Endothelial cell of umbilical vein (primary cell): ENCODE data around the gene USP28. TPM values are rescaled to one million over a fixed set of nuclear protein-coding genes. Genes with fewer than 3 reads are reported as not detected.

ENCODE experiments used
- BruUV-seq: library from RNA; stranded (reverse); fragments of 400-500 nt; replicated peaks from 2 replicates; lab custom pipeline; 2021; lab: Mats Ljungman, UMichigan
- CTCF ChIA-PET: fragments of 300-600, 350-600 bp; sonication (Branson Sonifier 250); formaldehyde crosslinking; loops from one replicate; lab custom pipeline; 2021; ENCODE audit warnings: antibody characterized with exemption, inconsistent platforms; lab: Charles Lee
- POLR2A ChIA-PET: fragments of 300-600, 350-600 bp; sonication (Branson Sonifier 250); formaldehyde crosslinking; loops from one replicate; lab custom pipeline; 2021; ENCODE audit warnings: antibody characterized with exemption, inconsistent platforms; lab: Charles Lee
- DNase-seq: peaks from one replicate; pipeline ENCODE4 v3.0.0-alpha.2; 2011; ENCODE audit warnings: low read depth, low spot score
- FAIRE-seq: peaks from 2 replicates; lab custom pipeline; 2011; peaks lifted over from hg19 to GRCh38; lab: Jason Lieb, UNC
- H2AFZ ChIP-seq: 2 replicates; pipeline ENCODE4 v1.6.0; 2012; ENCODE audit warnings: low read depth, low read length, control low read depth, inconsistent platforms
- H3K27ac ChIP-seq: 2 replicates; pipeline ENCODE4 v1.5.1; 2011; ENCODE audit warnings: low read depth, mild to moderate bottlenecking, control low read depth, low read length, moderate library complexity; ENCODE audit not compliant: insufficient read depth
- H3K27me3 ChIP-seq, 2 experiments: 2 replicates each; pipeline versions ENCODE4 v1.6.0 to v1.6.1; 2011; ENCODE audit warnings: low read length in 2 of 2, mixed read lengths in 1 of 2; ENCODE audit not compliant: control insufficient read depth in 2 of 2, insufficient read depth in 2 of 2
- H3K36me3 ChIP-seq, 2 experiments: 2 replicates in 1 of 2; 3 replicates in 1 of 2; pipeline ENCODE4 v1.5.1; 2011; ENCODE audit warnings: low read length in 2 of 2, mild to moderate bottlenecking in 1 of 2, moderate library complexity in 1 of 2; ENCODE audit not compliant: control insufficient read depth in 2 of 2, insufficient read depth in 2 of 2; ENCODE audit errors: extremely low read depth in 1 of 2
- H3K4me1 ChIP-seq: 3 replicates; pipeline ENCODE4 v1.5.1; 2011; ENCODE audit warnings: mild to moderate bottlenecking, low read length; ENCODE audit not compliant: control insufficient read depth, insufficient read depth; ENCODE audit errors: extremely low read depth
- H3K4me2 ChIP-seq: 2 replicates; pipeline ENCODE4 v1.6.1; 2011; ENCODE audit warnings: low read length, control low read depth, mixed read lengths; ENCODE audit not compliant: insufficient read depth
- H3K4me3 ChIP-seq, 3 experiments: fragments of 200-600 bp in 1 of 3; sonication (generic), shearing (Covaris generic) in 1 of 3; replicated peaks in 1 of 3; 2 replicates each; pipeline ENCODE4 v1.5.1; 2011 to 2016; ENCODE audit warnings: control low read depth in 3 of 3, low read length in 3 of 3, mild to moderate bottlenecking in 2 of 3, inconsistent platforms in 1 of 3, low read depth in 1 of 3, moderate library complexity in 1 of 3; ENCODE audit not compliant: insufficient read depth in 1 of 3
- H3K79me2 ChIP-seq: 2 replicates; pipeline ENCODE4 v1.6.0; 2012; ENCODE audit warnings: low read length, inconsistent platforms; ENCODE audit not compliant: control insufficient read depth, insufficient read depth
- H3K9ac ChIP-seq: replicated peaks from 2 replicates; pipeline ENCODE3; 2011; ENCODE audit warnings: low read length, control low read depth; ENCODE audit not compliant: insufficient read depth; ENCODE audit errors: extremely low read depth
- H3K9me1 ChIP-seq: replicated peaks from 3 replicates; pipeline ENCODE4 v1.6.0; 2011; ENCODE audit warnings: mild to moderate bottlenecking, low read length; ENCODE audit not compliant: control insufficient read depth, insufficient read depth; ENCODE audit errors: extremely low read depth
- H3K9me3 ChIP-seq: replicated peaks from 2 replicates; pipeline ENCODE4 v1.5.1; 2012; ENCODE audit warnings: low read length, inconsistent platforms; ENCODE audit not compliant: control insufficient read depth, insufficient read depth
- H4K20me1 ChIP-seq: replicated peaks from 2 replicates; pipeline ENCODE3; 2011; ENCODE audit warnings: mild to moderate bottlenecking, low read length; ENCODE audit not compliant: control insufficient read depth, insufficient read depth; ENCODE audit errors: extremely low read depth
- EZH2 ChIP-seq: IDR thresholded peaks from 2 replicates; pipeline ENCODE4 v1.6.1; 2012; ENCODE audit warnings: borderline replicate concordance, low read depth, mild to moderate bottlenecking, moderate library complexity, low read length, inconsistent platforms; ENCODE audit not compliant: severe bottlenecking
- FOS ChIP-seq: IDR thresholded peaks from 2 replicates; pipeline ENCODE4 v1.6.1; 2011; ENCODE audit warnings: mild to moderate bottlenecking, low read length, moderate library complexity, borderline replicate concordance; ENCODE audit not compliant: insufficient read depth
- GATA2 ChIP-seq: IDR thresholded peaks from 2 replicates; pipeline ENCODE4 v1.7.0; 2011; ENCODE audit warnings: low read depth, mild to moderate bottlenecking, moderate library complexity, mixed read lengths, low read length; ENCODE audit not compliant: insufficient read length, insufficient read depth
- JUN ChIP-seq: IDR thresholded peaks from 2 replicates; pipeline ENCODE4 v1.6.1; 2011; ENCODE audit warnings: borderline replicate concordance, low read depth; ENCODE audit not compliant: insufficient read length, insufficient read depth
- MYC ChIP-seq: IDR thresholded peaks from one replicate; pipeline ENCODE4 v1.6.1; 2011; ENCODE audit warnings: mild to moderate bottlenecking, low read depth, low read length
- POLR2AphosphoS5 ChIP-seq: IDR thresholded peaks from 2 replicates; pipeline ENCODE4 v1.6.1; 2012; ENCODE audit warnings: low read depth, mild to moderate bottlenecking, control low read depth, low read length, moderate library complexity; ENCODE audit not compliant: insufficient read depth
- dilution Hi-C: fragments of 300-500 bp; cut with MboI; formaldehyde crosslinking; loops from one replicate; pipeline ENCODE4 v1.15.0; 2019; ENCODE audit warnings: low sequenced_read_pairs; ENCODE audit not compliant: extremely low pct_ligation_motif_present
- intact Hi-C: fragments of 100-400 bp; cut with micrococcal nuclease; formaldehyde crosslinking; loops from one replicate; pipeline ENCODE4 v1.10.0; 2022
- polyA plus RNA-seq, 4 experiments: library from polyadenylated mRNA; depleted of rRNA in 3 of 4; stranded (reverse) in 3 of 4; unstranded in 1 of 4; fragments of >200 nt; gene quantifications; 2 replicates each; pipeline versions ENCODE4 v1.2.1 to v1.2.3, GENCODE V29; 2011 to 2012; ENCODE audit warnings: missing spikeins in 1 of 4
- total RNA-seq: library from RNA; stranded (reverse); gene quantifications from 2 replicates; pipeline ENCODE4 v1.2.3, GENCODE V29; 2021
- TF ChIP-seq, protein P1 (sequence below), 2 donors: IDR thresholded peaks; 1 replicate in 1 of 2; 2 replicates in 1 of 2; pipeline ENCODE4 v1.5.1; 2011; ENCODE audit warnings: low read length in 2 of 2, mild to moderate bottlenecking in 2 of 2, moderate library complexity in 2 of 2, control low read depth in 1 of 2, inconsistent platforms in 1 of 2, low read depth in 1 of 2; ENCODE audit not compliant: insufficient read depth in 1 of 2; ENCODE audit errors: extremely low read depth in 1 of 2

USP28 gene
- total and polyA plus RNA-seq, 2 donors (not counting 3 experiments of a cell fraction or from before 2014, with no cell fraction given) = 19.2 to 29.6 TPM

DNA sequence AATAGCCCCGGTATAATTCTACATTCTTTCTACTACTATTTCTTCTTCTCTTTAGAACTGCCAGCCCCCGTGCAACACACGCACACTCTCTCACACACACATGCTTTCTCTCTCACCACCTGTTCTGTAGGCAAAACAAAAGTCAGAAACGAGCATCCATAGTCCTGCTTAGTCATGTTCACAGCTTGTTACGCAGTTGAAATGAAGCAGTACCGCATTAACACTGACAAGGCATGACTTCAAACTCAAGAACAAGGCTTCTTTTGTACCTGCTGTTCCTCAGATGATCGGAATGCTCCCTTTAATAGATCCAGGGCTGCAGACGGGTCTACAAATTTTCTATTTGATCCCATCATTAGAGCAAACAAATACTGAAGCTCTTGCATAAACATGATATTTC lies 42.2 kb downstream of the USP28 start:
- POLR2A ChIA-PET = no interaction called here
- no peak for FAIRE-seq

GRCh38 chr11:113831314-113831713 lies 44.1 kb downstream of the USP28 start:
- no peaks in the 10 kb centered on the region for H3K4me1 ChIP-seq
- H3K9me3 ChIP-seq = no peaks in the 10 kb centered on the region
- DNase-seq (no peak), FAIRE-seq (no peak)
- no peaks in the 10 kb centered on the region for H3K79me2 ChIP-seq
- POLR2A ChIA-PET = no interaction called here
- intact Hi-C loops = no loop called here
- dilution Hi-C loops = no loop called here
- TF ChIP-seq, protein P1, sequence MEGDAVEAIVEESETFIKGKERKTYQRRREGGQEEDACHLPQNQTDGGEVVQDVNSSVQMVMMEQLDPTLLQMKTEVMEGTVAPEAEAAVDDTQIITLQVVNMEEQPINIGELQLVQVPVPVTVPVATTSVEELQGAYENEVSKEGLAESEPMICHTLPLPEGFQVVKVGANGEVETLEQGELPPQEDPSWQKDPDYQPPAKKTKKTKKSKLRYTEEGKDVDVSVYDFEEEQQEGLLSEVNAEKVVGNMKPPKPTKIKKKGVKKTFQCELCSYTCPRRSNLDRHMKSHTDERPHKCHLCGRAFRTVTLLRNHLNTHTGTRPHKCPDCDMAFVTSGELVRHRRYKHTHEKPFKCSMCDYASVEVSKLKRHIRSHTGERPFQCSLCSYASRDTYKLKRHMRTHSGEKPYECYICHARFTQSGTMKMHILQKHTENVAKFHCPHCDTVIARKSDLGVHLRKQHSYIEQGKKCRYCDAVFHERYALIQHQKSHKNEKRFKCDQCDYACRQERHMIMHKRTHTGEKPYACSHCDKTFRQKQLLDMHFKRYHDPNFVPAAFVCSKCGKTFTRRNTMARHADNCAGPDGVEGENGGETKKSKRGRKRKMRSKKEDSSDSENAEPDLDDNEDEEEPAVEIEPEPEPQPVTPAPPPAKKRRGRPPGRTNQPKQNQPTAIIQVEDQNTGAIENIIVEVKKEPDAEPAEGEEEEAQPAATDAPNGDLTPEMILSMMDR (IDR thresholded peaks at IDR 0.05; ENCODE audit: extremely low read depth in 1 of 2, insufficient read depth in 1 of 2, low read depth in 1 of 2, low read length in 2 of 2) = no peak
- TF ChIP-seq MYC (no peak), POLR2AphosphoS5 (no peak), JUN (no peak)
- CTCF ChIA-PET = interaction anchor here (0.7 to 1.1 kb wide), 2 partner anchors 25 to 35 kb away, joined by 3 to 4 read pairs; no protein-coding TSS in a partner anchor
- H3K27me3 ChIP-seq = no peaks in the 10 kb centered on the region
- H3K4me3 ChIP-seq = no peak overlapping the region
- H3K9ac ChIP-seq = no peak overlapping the region
- H3K27ac ChIP-seq = no peak overlapping the region
- peaks cover 0 to 4% of the 10 kb centered on the region in 2 experiments for H3K36me3 ChIP-seq
- no peak overlapping the region for H2AFZ ChIP-seq
- H4K20me1 ChIP-seq = no peaks in the 10 kb centered on the region
- no peak overlapping the region for H3K4me2 ChIP-seq
- no peaks in the 10 kb centered on the region for H3K9me1 ChIP-seq
- BruUV-seq = no TSS peak

More for the DNA sequence above, 42.2 kb downstream of the USP28 start:
- CTCF ChIA-PET = interaction anchor here (1.1 to 2.3 kb wide), 3 partner anchors 25 to 428 kb away, joined by 3 to 5 read pairs (median 3); partner anchors contain the start of gene ZW10
- no peaks in the 10 kb centered on the region for H3K9me3 ChIP-seq
- intact Hi-C loops = no loop called here
- no peak overlapping the region for H2AFZ ChIP-seq
- no peak overlapping the region for H3K4me2 ChIP-seq
- H3K4me3 ChIP-seq = no peak overlapping the region
- H3K36me3 ChIP-seq = peaks cover 2 to 4% of the 10 kb centered on the region in 2 experiments
- H3K27ac ChIP-seq = no peak overlapping the region
- no TSS peak for BruUV-seq
- H3K9me1 ChIP-seq = no peaks in the 10 kb centered on the region
- no peaks in the 10 kb centered on the region for H3K79me2 ChIP-seq
- H3K4me1 ChIP-seq = no peaks in the 10 kb centered on the region
- TF ChIP-seq FOS (no peak), GATA2 (no peak), EZH2 (no peak)
- DNase-seq = no peak
- H3K9ac ChIP-seq = no peak overlapping the region
- H3K27me3 ChIP-seq = no peaks in the 10 kb centered on the region
- H4K20me1 ChIP-seq = no peaks in the 10 kb centered on the region
- dilution Hi-C loops = no loop called here
